Measurements from ENCODE around the gene C3orf18.
A peak's percentile ranks its signal among the peaks of the same experiment; 100 is the strongest.
"Not testable (repeated sequence)": the region's sequence is repeated elsewhere in the genome, so short reads cannot be mapped to it uniquely, and the experiment has no call there.

C3orf18 gene

DNA sequence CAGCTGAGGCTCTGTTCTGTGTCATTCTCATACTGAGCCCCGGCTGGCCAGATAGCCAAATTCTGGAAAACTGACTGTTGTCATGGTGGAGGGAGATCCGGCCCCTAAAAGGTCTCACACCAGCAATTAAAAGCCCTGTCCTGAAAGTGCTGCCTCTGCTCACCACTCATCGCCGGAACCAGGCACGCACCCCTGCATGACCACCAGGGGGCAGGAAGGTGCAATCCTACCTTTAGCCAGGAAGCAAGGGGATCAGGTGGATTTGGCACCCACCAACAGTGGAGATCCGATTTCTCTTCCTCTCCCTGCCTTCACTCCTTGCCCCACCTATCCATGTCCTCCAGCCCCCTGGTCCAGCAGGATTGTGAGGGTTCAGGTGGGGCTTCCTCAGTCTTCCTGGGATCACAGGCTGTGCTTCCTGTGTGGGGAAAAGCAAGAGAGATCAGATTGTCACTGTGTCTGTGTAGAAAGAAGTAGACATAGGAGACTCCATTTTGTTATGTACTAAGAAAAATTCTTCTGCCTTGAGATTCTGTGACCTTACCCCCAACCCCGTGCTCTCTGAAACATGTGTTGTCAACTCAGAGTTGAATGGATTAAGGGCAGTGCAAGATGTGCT lies 48.0 kb downstream of the C3orf18 start:
- DNase-seq = peak; percentile 55

GRCh38 chr3:50518436-50518835 lies 49.1 kb downstream of the C3orf18 start:
- DNase-seq = no peak

DNA sequence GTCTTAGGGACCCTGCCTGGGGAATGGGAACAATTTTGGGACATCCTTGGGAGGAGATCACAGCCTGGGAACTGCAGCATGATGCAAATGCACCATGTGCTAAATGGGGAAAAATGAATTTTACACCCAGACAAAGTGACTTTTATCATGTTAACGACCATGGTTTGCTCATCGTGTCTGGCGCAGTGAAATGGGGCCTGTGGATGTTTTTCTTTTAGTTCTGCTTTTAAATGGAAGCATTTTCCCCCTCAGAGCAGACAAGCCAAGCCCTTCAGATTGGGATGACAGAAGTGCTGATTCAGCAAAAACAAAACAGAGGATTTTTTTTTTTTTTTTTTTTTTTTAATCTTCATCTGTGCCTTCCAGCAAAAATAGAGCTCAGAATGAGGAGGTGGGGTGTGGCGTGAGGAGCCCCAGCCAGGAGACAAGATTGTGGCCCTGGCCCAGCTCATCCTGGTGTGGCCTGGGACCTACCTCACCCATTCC lies 49.8 kb downstream of the C3orf18 start:
- no peak for DNase-seq

DNA sequence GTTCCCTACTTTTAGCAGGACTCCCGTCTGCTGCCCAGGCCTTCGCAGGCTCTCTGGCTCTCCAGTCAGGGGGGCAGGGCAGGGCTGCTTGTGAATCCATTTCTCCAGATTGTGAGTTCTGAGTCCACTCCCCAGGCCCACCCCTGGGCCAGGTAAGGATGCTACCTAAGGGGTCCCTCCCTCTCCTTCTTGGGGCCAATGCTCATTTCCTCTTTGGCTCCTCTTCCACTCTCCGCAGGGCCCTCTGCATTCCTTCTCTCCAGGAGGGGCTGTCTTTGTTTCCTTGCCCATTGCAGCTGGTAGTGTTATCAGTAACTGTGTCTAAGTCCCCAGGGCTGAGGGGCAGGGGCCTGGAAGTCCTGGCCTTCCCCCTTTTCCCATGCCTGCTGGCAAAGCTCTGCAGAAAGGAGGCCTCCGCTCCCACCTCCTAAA lies 51.1 kb downstream of the C3orf18 start:
- DNase-seq = no peak

DNA sequence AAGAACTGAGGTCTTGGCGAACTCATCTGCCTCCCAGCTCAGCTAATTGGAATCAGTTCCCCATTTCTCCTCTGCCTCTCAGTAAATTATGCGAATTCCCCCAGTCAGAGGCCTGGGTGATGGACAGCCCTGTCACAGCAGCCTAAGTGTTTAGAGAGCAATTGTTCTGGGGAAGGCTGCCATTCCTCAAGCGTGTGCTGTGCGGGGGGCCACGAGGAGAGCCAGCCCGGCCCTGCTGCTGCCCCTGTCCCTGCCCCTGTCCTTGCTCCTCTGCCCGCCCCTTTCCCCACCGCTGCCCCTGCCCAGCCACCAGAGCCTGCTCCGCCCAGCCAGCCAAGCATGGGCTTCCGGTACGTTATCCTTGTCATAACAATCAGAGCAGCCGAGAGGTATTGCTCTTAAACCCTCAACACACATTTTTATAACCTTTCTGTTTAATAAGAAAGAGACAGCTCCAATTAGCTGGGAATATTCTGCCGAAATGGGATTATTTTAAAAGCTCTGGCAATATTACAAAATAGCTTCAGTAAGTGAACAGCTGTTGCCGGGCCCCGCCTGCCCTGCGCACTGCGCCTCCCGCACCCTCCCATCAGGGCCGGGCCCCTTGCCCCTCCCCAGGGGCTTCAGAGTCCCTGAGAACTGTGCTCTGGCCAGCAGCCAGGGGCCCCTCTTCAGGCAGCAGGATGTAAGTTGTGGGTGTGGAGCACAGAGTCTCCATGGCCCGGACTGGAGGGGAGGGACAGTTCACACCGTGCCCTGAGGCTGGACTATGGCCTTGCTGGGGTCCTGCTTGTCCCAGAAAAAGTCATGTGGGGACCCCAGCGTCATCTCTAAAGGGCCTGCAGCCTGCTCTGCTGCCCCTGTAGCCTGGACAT lies 51.7 kb downstream of the C3orf18 start:
- DNase-seq = peak; percentile 66

DNA sequence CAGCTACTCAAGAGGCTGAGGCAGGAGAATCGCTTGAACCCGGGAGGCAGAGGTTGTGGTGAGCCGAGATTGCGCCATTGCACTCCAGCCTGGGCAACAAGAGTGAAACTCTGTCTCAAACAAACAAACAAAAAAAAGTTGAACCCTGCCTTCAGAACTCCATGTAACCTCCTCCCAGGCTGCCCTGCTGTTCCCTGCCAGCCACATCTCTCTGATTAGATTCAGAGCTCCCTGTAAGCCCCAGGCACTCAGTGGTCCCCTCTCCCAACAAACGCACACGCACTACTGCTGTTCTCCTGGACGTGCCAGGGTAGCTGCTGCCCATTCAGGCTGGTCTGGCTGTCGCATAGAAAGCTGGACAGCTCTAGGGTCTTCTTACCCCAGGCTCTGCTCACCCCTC lies 54.6 kb downstream of the C3orf18 start:
- DNase-seq = not testable (repeated sequence)

GRCh38 chr3:50512131-50512530 lies 55.4 kb downstream of the C3orf18 start:
- DNase-seq = no peak

GRCh38 chr3:50510325-50510724 lies 57.2 kb downstream of the C3orf18 start:
- no peak for DNase-seq

GRCh38 chr3:50509715-50510114 lies 57.8 kb downstream of the C3orf18 start:
- DNase-seq = no peak

GRCh38 chr3:50508821-50509220 lies 58.7 kb downstream of the C3orf18 start:
- DNase-seq = no peak
